GM18507 (cell line): ENCODE data around the gene BTG2.
A peak's percentile ranks its signal among the peaks of the same experiment; 100 is the strongest.

Source experiments
- DNase-seq: peaks from one replicate; pipeline ENCODE4 v3.0.0; 2011; ENCODE audit warnings: low read depth; ENCODE audit not compliant: insufficient read length; ENCODE audit errors: extremely low spot score
- FAIRE-seq: peaks from 2 replicates; lab custom pipeline; 2011; peaks lifted over from hg19 to GRCh38; lab: Jason Lieb, UNC

BTG2 gene

DNA sequence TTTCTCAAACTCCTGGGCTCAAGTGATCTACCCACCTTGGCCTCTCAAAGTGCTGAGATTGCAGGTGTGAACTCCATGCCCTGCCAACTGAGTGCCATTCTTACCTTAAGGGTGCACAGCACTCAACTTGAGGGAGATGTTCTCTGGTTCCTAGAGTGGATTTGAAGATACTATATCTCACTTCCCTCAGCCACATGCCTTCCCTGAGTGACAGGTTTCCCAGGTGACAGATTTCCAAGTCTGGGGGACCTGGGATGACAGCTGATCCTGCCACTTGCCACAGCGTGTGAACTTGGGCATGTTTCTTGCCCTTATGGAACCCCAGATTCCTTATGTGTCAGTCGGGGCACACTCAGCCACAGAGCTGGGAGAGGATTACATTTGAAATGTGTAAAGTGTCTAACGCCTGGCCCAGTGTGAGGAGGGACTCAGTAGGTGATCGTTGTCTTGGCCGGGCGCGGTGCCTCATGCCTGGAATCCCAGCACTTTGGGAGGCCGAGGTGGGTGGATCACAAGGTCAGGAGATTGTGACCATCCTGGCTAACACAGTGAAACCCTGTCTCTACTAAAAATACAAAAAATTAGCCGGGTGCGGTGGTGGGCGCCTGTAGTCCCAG is 29.6 kb upstream of the BTG2 start:
- FAIRE-seq, result no peak
- no peak for DNase-seq

DNA sequence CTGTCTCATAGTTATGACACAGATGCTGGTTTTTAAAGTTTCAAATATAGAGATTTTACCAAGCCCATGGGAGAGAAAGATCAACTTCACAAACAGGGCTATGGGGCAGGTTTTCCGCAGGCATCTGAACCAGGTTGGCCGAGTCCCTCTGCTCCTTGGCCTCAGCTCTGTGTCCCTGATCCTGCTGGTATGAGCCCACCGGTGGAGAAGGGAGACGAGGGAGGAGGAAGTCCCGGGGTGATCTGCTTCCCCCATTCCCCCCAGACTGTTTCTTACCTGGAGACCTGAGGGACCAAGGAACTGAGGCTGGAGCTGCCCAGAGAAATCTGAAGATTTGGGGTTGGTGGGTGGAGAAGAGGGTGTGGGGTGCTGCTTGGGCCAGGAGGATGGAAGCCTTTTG is 28.9 kb upstream of the BTG2 start:
- no peak for DNase-seq

DNA sequence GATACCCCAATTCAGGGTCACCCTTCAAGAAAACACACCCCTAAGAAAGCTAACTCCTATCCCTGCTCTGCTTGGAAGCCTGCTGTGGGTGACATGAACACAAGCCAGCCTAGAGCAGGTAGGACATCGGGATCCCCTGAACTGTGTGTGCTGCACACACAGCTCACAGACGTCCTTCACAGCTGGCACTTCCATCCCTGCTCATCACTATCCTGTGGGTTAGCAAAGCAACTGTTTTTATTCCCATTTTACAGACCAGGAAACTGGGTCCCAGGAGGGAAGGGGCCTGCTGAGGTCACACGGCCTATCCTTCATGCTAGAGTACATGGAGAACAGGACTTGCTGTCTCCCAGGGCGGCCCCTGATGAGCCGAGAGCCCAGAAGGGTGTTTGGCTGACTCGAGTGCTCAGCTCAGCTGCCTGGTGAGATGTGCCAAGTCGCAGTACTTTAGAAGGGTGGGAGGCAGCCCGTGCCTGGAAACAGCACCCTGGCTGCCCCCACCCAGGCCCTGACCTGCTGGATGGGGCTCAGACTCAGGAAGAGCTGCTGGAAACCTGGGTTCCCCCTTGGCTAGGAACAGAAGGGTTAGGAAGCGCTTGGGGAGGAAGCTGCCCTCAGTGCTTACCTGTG is 28.3 kb upstream of the BTG2 start:
- FAIRE-seq, result no peak
- DNase-seq, result no peak

More for the DNA sequence above, 28.9 kb upstream of the BTG2 start:
- FAIRE-seq, result no peak

DNA sequence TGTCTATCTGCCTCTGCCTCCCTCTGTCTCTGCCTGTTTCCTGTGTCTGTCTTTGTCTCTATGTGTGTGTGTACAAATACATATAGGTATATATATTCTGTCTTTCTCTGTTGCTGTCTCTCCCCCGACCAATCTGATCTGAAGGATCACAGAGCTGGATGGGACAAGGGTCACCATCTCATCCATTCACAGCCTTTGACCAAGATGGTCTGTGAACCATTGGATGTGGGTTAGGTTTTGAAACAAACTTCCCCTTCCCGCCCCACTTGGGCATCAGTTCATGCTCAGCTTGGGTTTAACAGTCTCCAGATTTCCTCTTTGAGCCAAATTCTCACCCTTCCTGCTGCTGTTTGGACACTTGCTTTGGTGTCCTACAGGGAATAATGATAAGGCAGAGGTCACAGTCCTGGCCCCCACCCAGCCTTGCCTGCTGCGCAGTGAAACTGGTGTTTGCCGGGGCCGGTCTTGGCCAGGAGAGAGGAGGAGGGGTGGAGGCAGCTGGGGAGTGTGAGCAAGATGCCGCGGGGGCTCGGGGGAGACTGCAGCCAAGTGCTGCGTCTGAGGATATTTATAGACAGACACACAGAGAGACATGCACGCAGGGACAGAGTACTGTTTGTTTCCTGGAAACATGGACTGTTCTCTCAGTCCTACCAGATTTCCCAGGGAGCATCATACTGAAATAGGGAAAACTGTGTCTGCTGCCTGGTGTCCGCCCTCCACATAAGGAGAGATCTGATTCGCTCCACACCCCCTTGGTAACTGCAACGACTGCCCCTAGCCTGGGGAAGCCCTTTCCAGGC is 27.0 kb upstream of the BTG2 start:
- no peak for FAIRE-seq

DNA sequence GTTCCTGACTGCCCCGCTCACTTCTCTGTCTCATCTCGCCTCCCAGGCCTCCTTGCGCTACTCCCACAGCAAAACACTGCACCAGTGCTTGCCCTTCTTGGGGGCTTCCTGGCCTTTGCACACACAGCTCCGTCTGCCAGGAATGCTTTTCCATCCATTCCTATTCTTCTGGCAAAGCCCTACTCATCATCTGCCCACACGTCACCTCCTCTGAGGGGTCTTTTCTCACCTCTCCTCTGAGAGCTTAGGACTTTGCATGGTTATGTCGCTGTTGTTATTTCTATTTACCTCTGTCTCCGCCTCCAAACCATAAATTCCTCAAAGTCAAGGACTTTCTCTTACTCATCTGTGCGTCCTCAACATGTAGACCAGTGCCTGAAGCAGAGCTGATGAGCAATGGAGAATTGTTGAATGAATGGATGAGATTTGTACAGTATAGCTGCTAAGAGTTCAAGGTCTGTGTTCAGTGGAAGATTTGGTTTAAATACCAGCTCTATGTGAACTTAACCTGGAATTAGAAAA is 26.4 kb upstream of the BTG2 start:
- FAIRE-seq (no peak), DNase-seq (no peak)

More for the DNA sequence above, 27.0 kb upstream of the BTG2 start:
- DNase-seq, result no peak

DNA sequence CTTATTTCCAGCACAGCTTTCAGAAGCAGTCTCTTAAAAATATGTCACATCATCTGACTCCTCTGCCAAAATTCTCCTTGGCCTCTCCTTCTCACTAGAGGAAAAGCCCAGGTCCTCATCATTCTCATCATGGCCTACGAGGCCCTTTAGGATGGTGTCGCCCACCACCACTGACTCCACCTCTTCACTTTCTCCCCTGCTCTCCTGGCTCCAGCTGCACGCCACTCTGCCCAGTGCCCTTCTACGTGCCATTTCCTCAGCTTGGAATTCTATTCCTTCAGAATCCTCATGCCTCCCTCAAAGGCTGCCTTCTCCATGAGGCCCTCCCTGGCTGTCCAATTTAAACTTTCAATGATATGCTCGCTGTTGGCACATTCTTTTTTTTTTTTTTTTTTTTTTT is 25.3 kb upstream of the BTG2 start:
- DNase-seq (no peak), FAIRE-seq (no peak)

DNA sequence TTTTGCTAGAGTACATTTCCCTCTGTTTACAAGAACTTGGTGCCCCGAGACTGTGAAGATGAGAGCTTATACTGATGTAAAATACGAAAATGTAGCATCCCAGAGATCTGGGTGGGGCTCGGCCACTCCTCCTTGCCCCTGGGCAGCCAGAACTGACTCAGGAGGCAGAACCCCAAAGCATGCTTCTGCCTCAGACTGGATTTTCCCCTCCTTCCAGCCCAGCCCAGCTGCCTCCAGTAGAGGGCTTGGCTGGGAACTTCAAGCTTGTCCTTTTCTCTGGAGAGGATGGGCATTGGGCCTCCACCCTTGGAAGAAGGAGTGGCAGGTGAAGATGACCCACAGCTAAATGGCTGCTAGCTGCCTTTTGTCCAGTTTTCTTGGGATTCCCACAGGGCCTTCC is 24.3 kb upstream of the BTG2 start:
- FAIRE-seq (no peak), DNase-seq (no peak)

DNA sequence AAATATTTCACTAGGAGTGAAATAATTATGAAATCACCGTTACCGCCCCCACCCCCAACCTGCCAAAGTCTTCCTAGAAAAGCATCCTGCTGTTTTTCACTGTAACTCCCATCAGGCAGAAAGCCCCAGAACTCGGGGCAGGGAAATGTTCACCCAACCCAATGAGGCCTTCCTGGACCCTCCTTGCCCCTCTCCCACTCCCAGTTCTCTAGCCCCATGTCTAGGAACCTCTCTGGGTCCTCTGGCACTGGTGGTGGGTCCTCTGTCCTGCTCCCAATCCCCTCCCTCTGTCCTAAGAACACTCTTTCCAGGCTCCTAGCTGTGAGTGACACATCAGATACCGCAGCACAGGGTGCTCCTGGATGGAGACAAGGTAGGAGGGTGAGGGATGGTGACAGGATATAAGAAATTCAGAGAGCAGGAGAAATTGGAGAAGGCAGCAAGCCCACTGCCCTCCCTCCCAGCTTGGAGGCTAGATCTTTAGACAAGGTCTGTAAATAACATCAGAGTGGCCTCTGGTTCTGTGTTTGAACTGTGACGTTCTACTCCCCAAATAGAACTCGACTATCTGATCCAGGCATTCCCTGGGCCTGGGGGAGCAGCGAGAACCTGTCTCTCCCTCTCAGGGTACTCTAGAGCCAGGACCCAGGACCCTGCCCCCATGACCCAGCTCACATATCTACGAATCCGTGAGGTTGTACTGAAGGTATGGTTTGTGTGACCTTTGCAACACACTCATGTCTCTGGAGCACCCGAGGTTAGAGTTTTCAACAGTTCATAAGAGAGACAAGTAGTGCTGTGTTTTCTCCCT is 23.3 kb upstream of the BTG2 start:
- DNase-seq (no peak), FAIRE-seq (no peak)

DNA sequence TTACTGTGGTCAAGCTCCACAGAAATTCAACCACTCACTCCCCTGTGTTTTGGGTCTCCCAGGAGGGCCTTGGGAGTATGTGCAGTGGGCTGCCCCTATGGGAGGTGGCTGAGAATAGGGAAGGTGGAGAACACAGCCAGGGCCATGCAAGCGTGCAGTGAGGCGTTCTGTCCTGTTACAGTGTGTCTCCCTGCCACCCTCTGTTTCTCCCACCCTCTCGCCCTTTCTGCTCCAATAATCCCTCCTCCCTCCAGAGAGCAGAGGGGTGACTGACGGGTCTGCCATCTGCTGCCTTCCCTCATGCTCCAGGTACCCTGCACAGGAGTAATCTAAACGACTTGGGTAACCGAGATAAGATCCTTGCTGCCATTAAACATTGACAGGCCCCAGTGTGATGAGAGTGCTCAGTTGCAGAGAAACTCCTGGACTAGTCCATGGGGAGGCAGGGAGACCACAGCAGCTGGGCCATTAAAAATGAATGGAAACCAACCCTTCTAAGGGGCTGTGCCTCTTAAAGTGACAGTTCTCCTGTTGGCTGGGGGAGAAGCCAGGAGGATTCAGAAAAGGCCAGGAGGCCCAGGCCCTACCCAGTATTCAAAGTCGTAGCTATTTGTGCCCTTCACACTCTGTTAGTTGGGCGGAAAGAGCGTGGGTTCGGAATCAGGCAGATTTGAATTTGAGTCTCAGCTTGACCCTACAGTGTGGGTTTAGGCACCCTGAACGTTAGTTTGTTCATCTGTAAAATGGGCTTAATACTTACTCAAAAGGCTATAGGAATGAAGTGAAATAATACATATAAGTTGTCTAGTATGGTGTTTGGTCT is 22.4 kb upstream of the BTG2 start:
- no peak for DNase-seq
- peak; percentile 50 for FAIRE-seq

DNA sequence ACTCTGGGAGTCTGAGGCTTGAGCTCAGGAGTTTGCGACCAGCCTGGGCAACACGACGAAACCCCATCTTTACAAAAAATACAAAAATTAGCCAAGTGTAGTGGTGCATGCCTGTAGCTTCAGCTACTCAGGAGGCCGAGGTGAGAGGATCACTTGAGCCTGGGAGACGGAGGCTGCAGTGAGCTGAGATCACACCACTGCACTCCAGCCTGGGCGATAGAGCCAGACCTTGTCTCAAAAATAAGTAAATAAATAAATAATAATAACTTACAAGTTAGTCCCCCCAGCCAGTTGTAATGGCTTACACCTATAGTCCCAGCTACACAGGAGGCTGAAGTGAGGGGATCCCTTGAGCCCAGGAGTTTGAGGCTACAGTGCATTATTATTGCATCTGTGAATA is 21.7 kb upstream of the BTG2 start:
- no peak for DNase-seq
- no peak for FAIRE-seq

DNA sequence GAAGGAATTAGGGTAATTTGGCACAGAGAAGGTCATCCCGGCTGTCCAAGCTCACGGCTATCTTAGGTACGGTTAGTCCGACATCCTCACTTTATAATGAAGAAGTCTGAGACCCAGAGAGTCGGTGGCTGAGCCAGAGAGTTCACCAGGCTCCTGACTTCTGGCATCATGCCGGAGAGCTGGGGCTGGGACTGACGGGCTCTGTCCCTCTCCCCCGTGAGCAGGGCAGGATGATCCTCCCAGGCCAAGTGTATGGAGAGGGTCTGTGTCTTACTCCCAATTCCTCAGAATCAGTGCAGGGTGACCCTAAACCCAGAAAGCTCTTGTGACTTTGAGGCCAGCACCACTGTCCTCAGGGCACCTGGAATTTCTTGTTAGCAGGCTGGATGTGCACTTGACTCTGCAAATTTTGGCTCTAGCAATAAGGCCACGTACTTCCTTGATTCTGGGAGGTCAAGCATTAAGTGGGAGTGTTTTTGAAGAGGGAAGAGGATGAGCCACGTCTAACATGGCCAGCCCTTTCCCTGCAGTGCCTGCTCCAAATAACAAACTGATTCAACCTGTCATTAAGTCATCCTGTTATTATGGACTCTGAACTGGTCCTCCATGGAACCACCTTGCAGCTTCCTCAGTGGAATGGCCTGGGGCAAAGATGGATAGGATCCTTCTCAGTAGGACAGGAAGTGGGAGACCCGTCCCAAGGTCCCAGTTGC is 20.8 kb upstream of the BTG2 start:
- FAIRE-seq, result no peak
- DNase-seq, result no peak

DNA sequence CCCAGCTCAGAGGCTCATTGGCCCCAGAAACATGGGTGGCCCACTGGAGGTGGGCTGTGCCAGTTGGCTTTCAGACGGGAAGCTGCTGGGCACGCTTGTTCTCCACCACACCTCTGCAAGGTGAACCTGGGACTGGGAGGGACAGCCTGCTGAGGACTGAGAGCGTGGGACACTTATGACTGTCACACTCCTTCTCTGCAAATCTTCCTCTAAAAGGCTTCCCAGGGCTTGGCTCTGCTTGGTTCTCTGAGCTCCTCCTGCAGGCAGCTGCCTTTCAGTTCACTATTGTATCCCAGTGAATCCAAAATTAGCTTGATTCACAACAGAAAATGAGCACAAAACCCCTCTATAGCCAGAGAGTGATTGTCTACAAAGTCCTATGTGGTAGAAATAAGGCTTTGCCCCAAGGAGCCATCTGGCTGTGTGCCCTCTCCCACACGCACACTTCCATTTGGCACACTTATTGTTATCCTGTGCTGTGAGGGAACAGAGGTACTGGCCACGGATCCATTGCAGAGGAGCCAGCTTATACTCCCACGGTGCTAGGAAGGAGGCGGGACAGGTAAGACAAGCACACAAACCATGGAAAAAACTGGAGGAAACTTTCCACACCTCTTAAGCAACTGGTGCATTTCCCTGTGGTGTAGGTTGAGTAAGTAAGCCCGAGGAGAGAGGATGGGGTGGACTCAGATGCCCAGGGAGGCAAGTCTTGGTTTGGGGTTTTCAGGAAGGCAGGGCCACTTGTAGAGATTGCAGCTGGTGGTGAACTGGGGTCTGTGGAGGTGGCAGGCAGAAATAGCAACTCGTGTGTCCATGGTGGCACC is 18.9 kb upstream of the BTG2 start:
- no peak for DNase-seq
- FAIRE-seq, result no peak

DNA sequence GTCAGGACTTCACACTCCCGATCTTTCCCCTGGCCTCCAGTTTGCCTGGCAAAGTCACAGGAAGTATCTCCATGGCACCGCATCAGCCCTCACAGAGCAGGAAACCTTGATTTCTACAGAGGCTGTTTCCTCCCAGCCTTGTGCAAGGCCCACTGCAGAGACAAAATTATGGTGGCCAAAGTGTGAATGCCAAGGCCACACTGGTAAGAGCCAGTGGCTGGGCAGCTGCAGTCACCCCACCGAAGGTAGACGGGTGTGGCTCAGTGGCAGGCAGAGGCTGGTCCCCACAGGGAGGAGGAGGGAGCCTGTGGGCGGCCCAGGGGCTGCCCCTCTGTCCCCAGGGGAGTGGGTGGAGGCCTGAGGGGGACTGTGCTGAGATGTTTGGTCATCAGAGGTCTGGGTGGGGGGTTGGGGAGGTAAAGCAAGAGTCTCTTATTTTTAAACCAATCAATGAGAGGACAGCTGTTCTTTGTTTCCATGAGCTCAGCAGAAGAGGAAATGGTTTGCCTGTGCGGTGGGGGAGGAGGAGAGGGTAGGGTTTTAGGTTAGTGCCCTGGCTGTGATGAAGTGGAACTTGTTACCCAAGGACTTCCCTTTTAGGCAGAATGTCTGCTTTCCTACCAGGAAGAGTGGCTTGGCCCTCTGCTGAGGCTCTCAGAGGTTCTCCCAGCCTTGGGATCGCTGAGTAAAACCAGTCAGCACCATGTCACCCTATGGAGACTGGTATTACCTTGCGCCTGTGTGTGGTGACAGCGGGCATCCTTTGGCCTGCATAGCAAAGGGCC is 18.0 kb upstream of the BTG2 start:
- FAIRE-seq (peak; percentile 94), DNase-seq (peak; percentile 83)

DNA sequence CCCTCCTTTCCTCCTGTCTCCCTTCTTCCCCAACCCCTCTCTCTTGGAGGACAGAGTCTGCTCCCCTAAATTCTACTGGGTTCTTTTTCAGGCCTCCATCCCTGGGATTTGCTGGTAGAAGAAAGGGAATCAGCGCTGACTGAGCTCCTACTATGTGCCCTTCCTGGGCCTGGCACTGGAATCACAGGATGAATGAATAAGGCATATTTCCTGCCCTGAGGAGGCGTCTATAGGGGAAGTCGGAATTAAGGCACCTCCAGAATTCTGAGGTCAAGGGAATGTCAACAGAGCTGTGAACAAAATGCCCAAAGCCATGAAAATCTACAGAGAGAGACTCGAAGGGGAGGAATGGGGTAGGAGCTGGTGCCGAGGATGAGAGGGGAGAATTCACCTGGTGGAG is 17.4 kb upstream of the BTG2 start:
- no peak for FAIRE-seq
- no peak for DNase-seq

DNA sequence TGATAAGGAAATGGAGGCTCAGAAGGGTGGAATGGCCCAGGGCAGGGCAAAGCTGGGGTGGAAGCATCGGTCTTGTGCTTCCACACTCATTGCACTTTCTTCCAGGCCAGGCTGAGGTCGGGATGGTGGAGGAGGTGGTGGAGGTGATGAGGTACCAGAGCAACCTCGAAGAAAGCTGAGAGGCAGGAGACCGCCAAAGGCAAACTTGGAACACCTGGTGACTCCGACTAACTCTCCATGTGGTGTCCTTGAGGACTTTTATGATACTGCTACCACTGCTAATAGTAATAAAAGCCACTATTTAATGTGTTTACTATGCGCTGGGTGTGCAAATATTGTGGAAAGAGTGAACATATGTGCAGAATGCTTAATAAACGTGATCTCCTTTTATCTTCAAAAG is 16.9 kb upstream of the BTG2 start:
- FAIRE-seq, result no peak
- DNase-seq, result no peak

DNA sequence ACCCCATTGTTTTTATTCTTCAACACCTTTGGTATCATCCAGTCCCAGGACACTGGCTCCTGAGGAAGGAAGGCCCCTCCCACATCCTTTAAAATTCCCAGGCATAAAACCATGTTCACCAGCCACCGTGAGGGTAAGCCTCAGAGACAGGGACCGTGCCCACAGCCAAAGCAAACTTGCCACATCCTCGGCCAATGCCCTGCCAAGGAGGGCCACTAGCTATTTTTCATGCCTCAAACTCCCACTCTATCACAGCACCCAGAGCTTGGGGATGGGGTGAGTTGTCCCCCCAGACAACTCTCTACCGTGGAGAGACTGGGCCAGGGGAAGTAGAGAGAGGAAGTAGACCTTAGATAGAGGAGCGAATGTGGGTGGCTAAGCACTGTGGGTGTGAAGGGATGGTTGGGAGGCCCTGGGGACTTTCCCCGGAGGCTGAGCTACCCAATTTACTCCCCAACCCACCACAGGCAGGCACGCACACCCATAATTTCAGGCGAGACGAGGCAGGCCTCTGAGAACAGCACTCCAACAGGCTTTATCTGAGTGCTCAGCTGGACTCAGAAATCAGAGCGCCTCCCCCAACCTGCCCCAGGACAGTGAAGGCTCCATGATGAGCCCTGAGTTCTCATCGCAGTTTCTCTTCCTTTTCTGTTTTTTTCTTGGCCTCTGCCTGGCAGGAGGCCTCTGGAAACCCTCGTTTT is 15.9 kb upstream of the BTG2 start:
- DNase-seq (peak; percentile 73), FAIRE-seq (peak; percentile 98)

DNA sequence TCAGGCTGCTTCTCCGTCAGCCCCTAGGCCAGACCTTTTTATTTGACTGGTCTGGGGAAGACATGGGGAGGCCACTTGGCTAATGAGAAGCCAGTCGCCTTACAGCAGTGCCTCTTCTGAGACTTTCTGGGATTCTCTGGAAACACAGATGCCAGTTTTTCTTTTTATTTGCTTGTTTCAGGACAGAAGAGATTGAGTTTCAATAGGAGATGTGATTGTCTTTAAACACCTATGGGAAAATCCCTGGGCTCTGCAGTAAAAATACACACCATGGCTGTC is 15.4 kb upstream of the BTG2 start:
- FAIRE-seq, result no peak
- no peak for DNase-seq
